ENCODE results near the gene AP1G1. TPM values are rescaled to one million over a fixed set of nuclear protein-coding genes. Genes with fewer than 3 reads are reported as not detected.

AP1G1 gene
- total and polyA plus RNA-seq, 2 donors from 2014 or later = 28.0 to 111 TPM

GRCh38 chr16:71846431-71846830 is 37.8 kb upstream of the AP1G1 start:
- FAIRE-seq (no peak), DNase-seq (peak in 3 of 5 donors; percentile 15 to 31 (median 27))
- peaks cover 0 to 7% (median 0%) of the 10 kb centered on the region in 3 donors for H3K4me1 ChIP-seq (ENCODE audit: control insufficient read depth in 2 of 3, insufficient read depth in 2 of 3, low read depth in 1 of 3, low read length in 3 of 3)
- peak overlapping the region; percentile 76 to 99 (median 94) for H3K4me3 ChIP-seq (ENCODE audit: low read length in 3 of 3)
- no peaks in the 10 kb centered on the region for H3K9me3 ChIP-seq (ENCODE audit: control insufficient read depth in 2 of 3, insufficient read depth in 1 of 3, low read length in 3 of 3)
- peaks cover 2 to 30% (median 24%) of the 10 kb centered on the region in 3 donors for H3K36me3 ChIP-seq (ENCODE audit: control insufficient read depth in 2 of 3, insufficient read depth in 3 of 3, low read length in 3 of 3)
- peak overlapping the region; percentile 92 to 96 for H3K27ac ChIP-seq (ENCODE audit: low read depth in 2 of 2, low read length in 2 of 2)
- peak overlapping the region; percentile 46 to 97 (median 95) for H3K9ac ChIP-seq (ENCODE audit: low read length in 3 of 3)
- no peak for TF ChIP-seq CTCF (IDR thresholded peaks at IDR 0.05; ENCODE audit: borderline replicate concordance, extremely low read depth, insufficient read depth)
- H3K27me3 ChIP-seq (ENCODE audit: control insufficient read depth, insufficient read depth, low read length) = no peaks in the 10 kb centered on the region
- intact Hi-C loops (cut with DNase I) = no loop called here

DNA sequence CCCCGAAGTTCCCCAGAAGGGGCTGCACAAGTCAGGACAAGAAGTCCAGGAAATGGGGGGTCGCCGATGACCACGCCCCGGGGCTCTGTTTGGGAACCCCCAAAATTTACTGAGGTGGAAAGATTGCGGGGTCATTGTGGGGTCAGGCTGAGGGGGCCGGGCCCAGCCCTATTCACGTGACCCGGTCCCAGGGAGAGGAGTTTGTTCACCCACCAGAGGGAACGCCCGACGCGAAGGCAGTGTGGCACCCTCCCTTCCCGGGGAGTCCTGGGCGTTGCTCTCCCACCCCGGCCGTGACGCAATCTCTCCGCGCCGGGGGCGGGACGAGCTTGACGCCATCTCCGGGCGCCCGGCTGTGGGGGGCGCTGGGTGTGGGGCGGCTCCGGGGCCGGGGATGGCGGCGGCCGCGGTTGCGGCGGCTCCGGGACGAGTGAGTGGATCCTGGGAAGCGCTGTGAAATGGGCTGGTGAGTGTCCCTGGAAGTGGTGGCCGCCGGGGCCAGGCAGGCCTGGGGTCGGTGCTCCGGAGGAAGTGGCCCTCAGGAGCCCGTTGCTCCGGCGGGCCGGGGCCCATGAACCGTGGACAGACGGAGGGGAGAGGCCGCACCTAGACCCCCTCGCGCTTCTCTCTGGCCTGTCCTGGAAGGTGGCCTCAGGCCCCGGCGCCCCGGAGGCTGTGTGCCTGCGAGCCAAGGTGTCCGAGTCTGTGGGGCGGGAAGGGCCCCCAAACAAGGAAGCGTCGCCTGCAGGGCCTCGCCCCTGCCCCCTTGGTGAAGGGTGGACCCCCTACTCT is 37.2 kb upstream of the AP1G1 start, which contains the start of gene ATXN1L:
Gene ATXN1L (plus strand): TSS at position 338 of the 792 bp plus-strand sequence. CDS start 3,765 bp downstream, outside the sequence.
- H3K9me3 ChIP-seq (ENCODE audit: control insufficient read depth in 2 of 3, insufficient read depth in 1 of 3, low read length in 3 of 3) = no peaks in the 10 kb centered on the region
- no peak for FAIRE-seq

DNA sequence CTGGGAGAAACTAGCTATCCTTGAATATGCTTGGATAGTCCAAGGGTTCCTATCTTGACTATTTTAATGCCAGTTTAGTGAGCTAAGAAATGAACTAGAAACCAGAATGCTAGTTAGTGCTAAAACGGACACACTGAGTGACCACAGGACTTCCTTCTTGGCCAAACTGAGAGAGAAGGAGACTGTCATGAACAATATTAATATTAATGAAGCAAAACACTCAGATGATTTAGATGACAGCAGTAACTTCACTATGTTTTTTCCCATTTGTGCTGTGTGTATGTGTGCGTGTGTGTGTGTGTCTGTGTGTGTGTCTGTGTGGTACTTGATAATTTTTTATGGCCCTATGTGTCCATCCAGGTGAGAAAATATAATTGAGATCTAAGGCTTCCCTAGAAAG is 34.9 kb upstream of the AP1G1 start:
- peak overlapping the region in 1 of 2 donors; percentile 28 for H3K27ac ChIP-seq (ENCODE audit: low read depth in 2 of 2, low read length in 2 of 2)
- H3K36me3 ChIP-seq (ENCODE audit: control insufficient read depth in 2 of 3, insufficient read depth in 3 of 3, low read length in 3 of 3) = peaks cover 0 to 4% (median 2%) of the 10 kb centered on the region in 3 donors

More for the DNA sequence above, 37.2 kb upstream of the AP1G1 start, which contains the start of gene ATXN1L:
- Histone ChIP-seq H3K27me3 (ENCODE audit: control insufficient read depth, insufficient read depth, low read length) (no peaks in the 10 kb centered on the region), H3K9ac (ENCODE audit: low read length in 3 of 3) (peak within 1 kb of the TSS; percentile 46 to 97 (median 95)), H3K4me3 (ENCODE audit: low read length in 3 of 3) (peak within 1 kb of the TSS; percentile 76 to 99 (median 94)), H3K36me3 (ENCODE audit: control insufficient read depth in 2 of 3, insufficient read depth in 3 of 3, low read length in 3 of 3) (peaks cover 2 to 24% (median 18%) of the 10 kb centered on the region in 3 donors), H3K4me1 (ENCODE audit: control insufficient read depth in 2 of 3, insufficient read depth in 2 of 3, low read depth in 1 of 3, low read length in 3 of 3) (peaks cover 0 to 7% (median 0%) of the 10 kb centered on the region in 3 donors), H3K27ac (ENCODE audit: low read depth in 2 of 2, low read length in 2 of 2) (peak within 1 kb of the TSS; percentile 92 to 96)
- DNase-seq = peak; percentile 91 to 97 (median 95)
- intact Hi-C loops (cut with DNase I) = no loop called here
- TF ChIP-seq CTCF (IDR thresholded peaks at IDR 0.05; ENCODE audit: borderline replicate concordance, extremely low read depth, insufficient read depth) = no peak

More for the DNA sequence above, 34.9 kb upstream of the AP1G1 start:
- peak in 1 of 5 donors; percentile 12 for DNase-seq
- TF ChIP-seq CTCF (IDR thresholded peaks at IDR 0.05; ENCODE audit: borderline replicate concordance, extremely low read depth, insufficient read depth) = no peak
- FAIRE-seq = no peak
- H3K9me3 ChIP-seq (ENCODE audit: control insufficient read depth in 2 of 3, insufficient read depth in 1 of 3, low read length in 3 of 3) = no peaks in the 10 kb centered on the region
- H3K4me3 ChIP-seq (ENCODE audit: low read length in 3 of 3) = no peak overlapping the region
- no peaks in the 10 kb centered on the region for H3K27me3 ChIP-seq (ENCODE audit: control insufficient read depth, insufficient read depth, low read length)
- H3K9ac ChIP-seq (ENCODE audit: low read length in 3 of 3) = no peak overlapping the region
- intact Hi-C loops (cut with DNase I) = no loop called here
- peaks cover 0 to 7% (median 7%) of the 10 kb centered on the region in 3 donors for H3K4me1 ChIP-seq (ENCODE audit: control insufficient read depth in 2 of 3, insufficient read depth in 2 of 3, low read depth in 1 of 3, low read length in 3 of 3)
